Thoracic aorta (tissue), 2 donors: ENCODE measurements around the gene TIPRL. TPM values are rescaled to one million over a fixed set of nuclear protein-coding genes. Genes with fewer than 3 reads are reported as not detected.

ENCODE experiments used
- ATAC-seq: fragments of 150-250 bp; one replicate; pipeline ENCODE4 v1.8.0; 2017; ENCODE audit warnings: low read depth; ENCODE audit not compliant: insufficient number of reproducible peaks, low FRiP score
- DNase-seq: peaks from one replicate; pipeline ENCODE4 v3.0.0-alpha.2; 2020; ENCODE audit warnings: low spot score
- H3K27ac ChIP-seq, 2 donors: fragments of 200-600 bp; sonication (generic); 1 replicate in 1 of 2; 2 replicates in 1 of 2; pipeline ENCODE4 v1.5.1; 2016; ENCODE audit warnings: mild to moderate bottlenecking in 2 of 2, moderate library complexity in 2 of 2
- H3K27me3 ChIP-seq: fragments of 200-600 bp; sonication (generic); replicated peaks from 2 replicates; pipeline ENCODE4 v1.6.0; 2016; ENCODE audit warnings: mild to moderate bottlenecking; ENCODE audit not compliant: insufficient read depth
- H3K36me3 ChIP-seq: fragments of 200-600 bp; sonication (generic); one replicate; pipeline ENCODE4 v1.5.1; 2016
- H3K4me1 ChIP-seq, 2 donors: fragments of 200-600 bp; sonication (generic); 1 replicate in 1 of 2; 2 replicates in 1 of 2; pipeline versions ENCODE4 v1.5.1 to v1.6.0; 2016; ENCODE audit warnings: low read depth in 2 of 2, mild to moderate bottlenecking in 1 of 2; ENCODE audit not compliant: control insufficient read depth in 1 of 2
- H3K4me3 ChIP-seq: fragments of 200-600 bp; sonication (generic); 2 replicates; pipeline ENCODE4 v1.5.1; 2016; ENCODE audit warnings: mild to moderate bottlenecking
- H3K9me3 ChIP-seq: fragments of 200-600 bp; sonication (generic); 2 replicates; pipeline ENCODE4 v1.5.1; 2016
- total RNA-seq, 2 donors: library from RNA; depleted of rRNA; stranded (reverse); fragments of >200 nt; gene quantifications; one replicate each; pipeline versions ENCODE4 v1.1.0 to v1.2.3, GENCODE V29; 2016
- TF ChIP-seq, protein P1 (sequence below): fragments of 200-600 bp; sonication (generic); IDR thresholded peaks from one replicate; pipeline ENCODE4 v1.5.1; 2019; ENCODE audit warnings: antibody characterized with exemption

TIPRL gene
- total RNA-seq, result 10 to 100 TPM; 18.5 to 22.9 TPM

GRCh38 chr1:168178638-168179437 lies at the start of gene TIPRL:
TSS of gene TIPRL (plus strand) at chr1:168178962. CDS start at chr1:168179078, 116 bp downstream.
- no peaks in the 10 kb centered on the region for H3K9me3 ChIP-seq
- ATAC-seq (peak; percentile 99), DNase-seq (peak; percentile 82)
- no peaks in the 10 kb centered on the region for H3K27me3 ChIP-seq
- peak within 1 kb of the TSS; percentile 82 for H3K4me3 ChIP-seq
- peak within 1 kb of the TSS; percentile 86 to 96 for H3K27ac ChIP-seq
- H3K36me3 ChIP-seq, result no peaks in the 10 kb centered on the region
- peaks cover 4 to 18% of the 10 kb centered on the region in 2 donors for H3K4me1 ChIP-seq
- TF ChIP-seq, protein P1, sequence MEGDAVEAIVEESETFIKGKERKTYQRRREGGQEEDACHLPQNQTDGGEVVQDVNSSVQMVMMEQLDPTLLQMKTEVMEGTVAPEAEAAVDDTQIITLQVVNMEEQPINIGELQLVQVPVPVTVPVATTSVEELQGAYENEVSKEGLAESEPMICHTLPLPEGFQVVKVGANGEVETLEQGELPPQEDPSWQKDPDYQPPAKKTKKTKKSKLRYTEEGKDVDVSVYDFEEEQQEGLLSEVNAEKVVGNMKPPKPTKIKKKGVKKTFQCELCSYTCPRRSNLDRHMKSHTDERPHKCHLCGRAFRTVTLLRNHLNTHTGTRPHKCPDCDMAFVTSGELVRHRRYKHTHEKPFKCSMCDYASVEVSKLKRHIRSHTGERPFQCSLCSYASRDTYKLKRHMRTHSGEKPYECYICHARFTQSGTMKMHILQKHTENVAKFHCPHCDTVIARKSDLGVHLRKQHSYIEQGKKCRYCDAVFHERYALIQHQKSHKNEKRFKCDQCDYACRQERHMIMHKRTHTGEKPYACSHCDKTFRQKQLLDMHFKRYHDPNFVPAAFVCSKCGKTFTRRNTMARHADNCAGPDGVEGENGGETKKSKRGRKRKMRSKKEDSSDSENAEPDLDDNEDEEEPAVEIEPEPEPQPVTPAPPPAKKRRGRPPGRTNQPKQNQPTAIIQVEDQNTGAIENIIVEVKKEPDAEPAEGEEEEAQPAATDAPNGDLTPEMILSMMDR, result peak; percentile 79

DNA sequence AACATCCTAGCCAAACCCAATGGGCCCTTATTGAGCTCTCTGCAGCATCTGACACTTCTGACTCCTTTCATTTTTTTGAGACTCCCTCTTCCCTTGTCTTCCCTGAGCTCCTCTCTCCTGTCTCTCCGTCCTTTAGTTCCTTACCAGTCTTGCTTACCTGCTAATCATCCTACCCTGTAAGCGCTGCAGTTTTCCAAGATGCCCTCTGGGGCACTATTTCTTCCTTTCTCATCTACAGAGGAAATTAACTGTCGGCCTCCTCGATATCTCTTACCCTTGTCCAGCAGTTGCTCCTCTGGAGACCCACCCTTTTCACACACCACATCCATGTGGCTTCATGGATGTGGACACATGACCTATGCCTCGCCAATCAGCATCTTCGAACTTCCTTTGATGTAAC lies 48.8 kb upstream of the TIPRL start:
- Histone ChIP-seq H3K9me3 (no peaks in the 10 kb centered on the region), H3K27ac (no peak overlapping the region), H3K27me3 (no peaks in the 10 kb centered on the region), H3K4me3 (no peak overlapping the region), H3K36me3 (no peaks in the 10 kb centered on the region), H3K4me1 (peaks cover 3 to 9% of the 10 kb centered on the region in 2 donors)
- TF ChIP-seq, protein P1, result no peak
- ATAC-seq, result no peak
- DNase-seq, result no peak

DNA sequence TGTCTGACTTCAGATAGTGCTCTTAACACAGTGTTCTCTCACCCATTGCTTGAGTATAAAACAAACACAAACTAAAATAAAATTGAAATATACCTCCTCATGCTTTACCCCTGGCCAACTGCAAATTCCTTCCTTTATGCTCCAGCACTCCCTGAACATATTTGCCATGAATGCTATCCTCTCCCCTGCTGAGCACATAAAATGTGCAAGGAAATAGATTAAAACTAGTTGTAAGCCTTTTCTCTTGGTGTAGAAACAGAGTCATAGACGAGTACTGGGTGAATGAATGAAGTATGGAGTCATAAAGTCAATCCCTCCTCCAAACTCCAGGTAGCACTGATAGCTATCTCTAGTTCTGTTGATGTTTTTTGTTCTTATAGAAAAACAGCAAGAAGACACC lies 44.6 kb upstream of the TIPRL start:
- TF ChIP-seq, protein P1, result no peak
- no peaks in the 10 kb centered on the region for H3K27me3 ChIP-seq
- no peaks in the 10 kb centered on the region for H3K9me3 ChIP-seq
- no peak for DNase-seq
- peaks cover 3 to 26% of the 10 kb centered on the region in 2 donors for H3K4me1 ChIP-seq
- no peaks in the 10 kb centered on the region for H3K36me3 ChIP-seq
- ATAC-seq, result no peak
- no peak overlapping the region for H3K27ac ChIP-seq
- no peak overlapping the region for H3K4me3 ChIP-seq

GRCh38 chr1:168134642-168135041 lies 44.1 kb upstream of the TIPRL start:
- DNase-seq, result no peak
- peak overlapping the region in 1 of 2 donors; percentile 14 for H3K27ac ChIP-seq
- no peaks in the 10 kb centered on the region for H3K27me3 ChIP-seq
- ATAC-seq, result no peak
- peak overlapping the region; percentile 91 for H3K4me3 ChIP-seq
- no peaks in the 10 kb centered on the region for H3K9me3 ChIP-seq
- peaks cover 3 to 26% of the 10 kb centered on the region in 2 donors for H3K4me1 ChIP-seq
- no peaks in the 10 kb centered on the region for H3K36me3 ChIP-seq
- TF ChIP-seq, protein P1, result no peak

DNA sequence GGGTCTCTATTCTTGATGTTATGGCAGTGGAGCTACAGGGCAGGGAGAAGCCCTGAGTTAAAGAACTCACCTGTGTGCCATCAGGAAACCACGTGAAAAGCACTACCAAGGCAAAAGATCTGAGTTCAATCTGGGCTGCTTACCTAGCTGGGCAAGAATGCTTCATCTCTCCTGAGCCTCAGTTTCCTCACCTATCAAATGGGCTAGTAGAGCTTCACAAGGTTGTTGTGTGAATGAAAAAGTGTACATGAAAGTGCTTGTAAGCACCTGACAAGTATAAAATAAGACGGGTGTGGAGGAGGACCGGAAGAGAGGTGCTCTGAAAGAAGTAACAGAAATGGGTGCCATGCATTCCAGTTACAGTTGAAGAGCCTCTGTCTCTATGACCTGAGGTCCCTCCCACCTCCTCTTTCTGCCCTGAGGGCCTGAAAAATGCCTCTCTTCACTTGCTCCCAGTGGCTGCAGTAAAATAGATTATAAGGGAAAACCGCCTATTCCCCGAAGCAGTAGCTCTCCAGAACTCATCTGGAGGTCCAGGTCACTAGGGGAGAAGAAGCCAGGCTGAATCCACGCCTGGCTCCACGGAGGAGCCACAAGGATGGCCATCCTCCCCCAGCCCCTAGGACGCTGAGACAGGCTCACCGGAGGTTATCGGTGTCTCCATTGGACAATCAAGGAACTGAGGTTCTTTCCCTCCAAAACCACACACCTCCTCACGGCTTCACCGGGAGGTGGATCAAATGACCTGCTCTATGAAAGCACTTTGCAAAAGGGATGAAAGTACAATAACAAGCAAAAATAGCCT lies 43.4 kb upstream of the TIPRL start:
- TF ChIP-seq, protein P1, result no peak
- Histone ChIP-seq H3K27ac (peak overlapping the region in 1 of 2 donors; percentile 68), H3K4me1 (peaks cover 3 to 26% of the 10 kb centered on the region in 2 donors), H3K9me3 (no peaks in the 10 kb centered on the region), H3K27me3 (no peaks in the 10 kb centered on the region), H3K36me3 (no peaks in the 10 kb centered on the region), H3K4me3 (peak overlapping the region; percentile 91)
- ATAC-seq, result no peak
- DNase-seq, result no peak
